ENCODE results near the gene GMDS.

GMDS gene

GRCh38 chr6:2166717-2167116 lies 78.7 kb downstream of the GMDS start:
- FAIRE-seq (no peak), DNase-seq (ENCODE audit: insufficient read length) (no peak)
- TF ChIP-seq POLR2A (IDR thresholded peaks at IDR 0.05; ENCODE audit: low read depth, low read length): no peak
- no peak for TF ChIP-seq TAF1 (IDR thresholded peaks at IDR 0.05; ENCODE audit: borderline replicate concordance, low read depth, low read length)
- TF ChIP-seq POLR2AphosphoS5 (IDR thresholded peaks at IDR 0.05; ENCODE audit: low read depth, low read length): no peak

DNA sequence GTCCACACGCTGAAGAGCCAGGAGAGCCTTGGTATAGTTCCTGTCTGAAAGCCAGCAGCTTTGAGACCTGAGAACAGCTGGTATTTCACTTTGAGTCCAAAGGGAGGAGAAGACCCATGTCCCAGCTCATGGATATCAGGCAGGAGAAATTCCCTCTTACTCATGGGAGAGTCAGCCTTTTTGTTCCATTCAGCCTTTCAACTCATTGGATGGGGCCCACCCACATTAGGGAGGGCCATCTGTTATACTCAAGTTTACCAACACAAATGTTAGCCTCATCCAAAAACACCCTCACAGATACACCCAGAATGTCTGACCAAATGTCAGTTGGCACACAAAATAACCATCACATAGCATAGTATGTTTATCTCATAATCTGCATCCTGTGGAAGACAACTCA lies 80.1 kb downstream of the GMDS start:
- no peak for TF ChIP-seq TAF1 (IDR thresholded peaks at IDR 0.05; ENCODE audit: borderline replicate concordance, low read depth, low read length)
- no peak for TF ChIP-seq POLR2AphosphoS5 (IDR thresholded peaks at IDR 0.05; ENCODE audit: low read depth, low read length)
- TF ChIP-seq POLR2A (IDR thresholded peaks at IDR 0.05; ENCODE audit: low read depth, low read length): no peak
- DNase-seq (ENCODE audit: insufficient read length) (no peak), FAIRE-seq (no peak)

DNA sequence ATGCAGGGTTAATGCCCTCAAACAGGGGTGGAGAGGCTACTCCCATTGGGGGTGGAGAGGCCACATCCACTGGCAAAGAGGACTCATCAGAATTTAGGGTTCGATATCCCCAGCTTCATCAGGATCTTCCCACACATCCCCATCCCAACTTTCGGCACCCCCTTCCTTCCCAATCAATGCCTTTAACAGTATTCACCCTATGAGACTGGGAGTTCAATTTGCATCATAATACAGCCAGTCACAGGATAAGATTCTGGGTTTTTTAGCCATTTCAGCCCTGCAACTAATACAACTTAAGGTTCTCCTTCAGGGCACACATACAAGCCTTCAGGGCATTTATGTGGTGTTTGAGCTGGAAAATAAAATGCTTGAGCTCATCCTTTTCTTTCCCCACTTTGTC lies 80.9 kb downstream of the GMDS start:
- no peak for FAIRE-seq
- TF ChIP-seq TAF1 (IDR thresholded peaks at IDR 0.05; ENCODE audit: borderline replicate concordance, low read depth, low read length) (no peak), POLR2AphosphoS5 (IDR thresholded peaks at IDR 0.05; ENCODE audit: low read depth, low read length) (no peak), POLR2A (IDR thresholded peaks at IDR 0.05; ENCODE audit: low read depth, low read length) (no peak)
- no peak for DNase-seq (ENCODE audit: insufficient read length)

DNA sequence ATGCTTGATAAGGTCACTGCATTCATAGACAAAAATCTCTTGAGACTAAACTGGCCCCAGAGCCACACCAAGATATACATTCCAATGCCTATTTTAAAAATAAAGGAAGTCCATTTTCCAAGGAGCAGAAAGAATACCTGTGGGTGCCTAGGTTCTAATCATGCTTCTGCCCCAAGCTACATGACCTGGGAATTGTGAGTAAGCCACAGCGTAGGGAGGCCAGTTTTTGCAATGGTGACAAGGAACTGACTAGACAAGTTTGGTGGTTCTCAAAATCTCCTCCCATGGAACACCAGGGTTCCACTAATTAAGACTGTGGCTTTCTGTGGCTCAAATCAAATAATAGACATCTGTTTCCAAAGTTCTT lies 83.3 kb downstream of the GMDS start:
- FAIRE-seq (no peak), DNase-seq (ENCODE audit: insufficient read length) (no peak)
- TF ChIP-seq POLR2AphosphoS5 (IDR thresholded peaks at IDR 0.05; ENCODE audit: low read depth, low read length) (no peak), POLR2A (IDR thresholded peaks at IDR 0.05; ENCODE audit: low read depth, low read length) (no peak), TAF1 (IDR thresholded peaks at IDR 0.05; ENCODE audit: borderline replicate concordance, low read depth, low read length) (no peak)

GRCh38 chr6:2158596-2159271 lies 86.7 kb downstream of the GMDS start:
- no peak for FAIRE-seq
- TF ChIP-seq TAF1 (IDR thresholded peaks at IDR 0.05; ENCODE audit: borderline replicate concordance, low read depth, low read length): no peak
- no peak for TF ChIP-seq POLR2AphosphoS5 (IDR thresholded peaks at IDR 0.05; ENCODE audit: low read depth, low read length)
- TF ChIP-seq POLR2A (IDR thresholded peaks at IDR 0.05; ENCODE audit: low read depth, low read length): no peak
- no peak for DNase-seq (ENCODE audit: insufficient read length)

GRCh38 chr6:2157441-2158127 lies 87.8 kb downstream of the GMDS start:
- DNase-seq (ENCODE audit: insufficient read length) (no peak), FAIRE-seq (peak; percentile 67)
- TF ChIP-seq POLR2A (IDR thresholded peaks at IDR 0.05; ENCODE audit: low read depth, low read length) (no peak), TAF1 (IDR thresholded peaks at IDR 0.05; ENCODE audit: borderline replicate concordance, low read depth, low read length) (no peak), POLR2AphosphoS5 (IDR thresholded peaks at IDR 0.05; ENCODE audit: low read depth, low read length) (no peak)

- TF ChIP-seq POLR2A (IDR thresholded peaks at IDR 0.05; ENCODE audit: low read depth, low read length) (no peak), POLR2AphosphoS5 (IDR thresholded peaks at IDR 0.05; ENCODE audit: low read depth, low read length) (no peak), TAF1 (IDR thresholded peaks at IDR 0.05; ENCODE audit: borderline replicate concordance, low read depth, low read length) (no peak)
- FAIRE-seq (no peak), DNase-seq (ENCODE audit: insufficient read length) (no peak)
Measured at GRCh38 chr6:2155206-2155605, 90.2 kb downstream of the GMDS start.

DNA sequence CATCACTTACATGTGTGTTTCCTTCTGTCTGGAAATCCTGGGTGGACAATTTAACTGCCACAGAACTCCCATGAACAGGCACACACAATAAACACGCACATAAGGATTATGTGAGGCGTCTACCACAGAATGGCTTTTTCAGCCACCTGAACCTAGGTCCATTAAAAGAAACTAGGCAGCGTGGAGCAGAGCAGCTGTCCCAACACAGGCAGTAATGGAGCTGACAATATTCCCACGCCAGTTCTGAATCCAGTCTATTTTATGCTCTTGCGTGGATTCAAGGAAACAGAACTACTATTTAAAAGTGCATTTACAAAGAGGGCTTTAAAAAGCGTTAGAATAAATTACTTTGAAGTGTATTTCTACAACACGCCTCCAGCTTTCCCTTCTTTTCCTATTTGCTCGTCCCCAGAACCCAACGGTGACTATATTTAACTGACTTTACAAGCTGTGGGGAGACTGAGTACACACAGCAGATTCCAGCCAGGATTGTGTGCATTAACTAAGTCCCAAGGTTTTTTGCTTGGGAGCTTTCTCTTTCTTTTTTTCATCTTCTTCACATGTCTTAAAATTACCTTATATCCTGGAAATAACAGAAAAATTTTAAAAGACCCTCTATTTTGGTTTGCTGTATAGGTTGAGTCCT lies 95.9 kb downstream of the GMDS start:
- no peak for FAIRE-seq
- DNase-seq (ENCODE audit: insufficient read length): no peak
- TF ChIP-seq POLR2A (IDR thresholded peaks at IDR 0.05; ENCODE audit: low read depth, low read length) (no peak), TAF1 (IDR thresholded peaks at IDR 0.05; ENCODE audit: borderline replicate concordance, low read depth, low read length) (no peak), POLR2AphosphoS5 (IDR thresholded peaks at IDR 0.05; ENCODE audit: low read depth, low read length) (no peak)

- no peak for FAIRE-seq
- DNase-seq (ENCODE audit: insufficient read length): no peak
- TF ChIP-seq POLR2A (IDR thresholded peaks at IDR 0.05; ENCODE audit: low read depth, low read length) (no peak), TAF1 (IDR thresholded peaks at IDR 0.05; ENCODE audit: borderline replicate concordance, low read depth, low read length) (no peak)
Measured at GRCh38 chr6:2148748-2149147, 96.7 kb downstream of the GMDS start.

DNA sequence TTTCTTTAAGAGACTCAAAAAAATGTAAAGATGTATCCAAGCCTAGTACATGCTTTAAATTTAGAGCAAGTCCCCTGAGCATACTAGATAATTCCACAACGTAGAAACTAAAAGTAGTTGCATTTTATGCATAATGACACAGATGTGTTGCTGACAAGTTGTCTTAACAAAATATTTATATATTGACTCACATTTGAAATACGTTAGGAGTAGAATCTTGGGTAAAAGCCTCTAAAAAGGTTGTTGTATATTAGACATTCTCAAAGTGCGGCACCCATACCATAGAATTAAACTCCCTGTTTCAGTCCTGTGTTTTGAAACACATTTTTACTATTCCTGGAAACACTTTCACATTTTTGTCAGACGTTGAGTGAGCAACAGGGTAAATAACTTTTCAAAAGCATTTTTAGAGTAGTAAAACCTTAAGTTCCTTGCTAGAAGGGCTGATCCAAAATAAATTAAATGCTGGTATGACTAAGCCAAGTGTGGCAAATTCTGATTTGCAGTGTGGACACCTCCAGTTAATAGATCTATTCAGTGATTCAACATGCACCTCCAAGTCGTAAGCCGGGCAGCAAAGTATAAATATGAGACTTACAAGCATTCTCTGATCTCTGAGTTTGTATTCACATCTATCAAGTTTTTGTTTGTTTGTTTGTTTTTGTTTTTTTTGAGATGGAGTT lies 97.5 kb downstream of the GMDS start:
- no peak for TF ChIP-seq POLR2AphosphoS5 (IDR thresholded peaks at IDR 0.05; ENCODE audit: low read depth, low read length)
- TF ChIP-seq POLR2A (IDR thresholded peaks at IDR 0.05; ENCODE audit: low read depth, low read length): no peak
- no peak for TF ChIP-seq TAF1 (IDR thresholded peaks at IDR 0.05; ENCODE audit: borderline replicate concordance, low read depth, low read length)
- DNase-seq (ENCODE audit: insufficient read length): no peak
- no peak for FAIRE-seq

GRCh38 chr6:2147261-2147660 lies 98.1 kb downstream of the GMDS start:
- DNase-seq (ENCODE audit: insufficient read length) (no peak), FAIRE-seq (no peak)
- TF ChIP-seq POLR2A (IDR thresholded peaks at IDR 0.05; ENCODE audit: low read depth, low read length) (no peak), POLR2AphosphoS5 (IDR thresholded peaks at IDR 0.05; ENCODE audit: low read depth, low read length) (no peak), TAF1 (IDR thresholded peaks at IDR 0.05; ENCODE audit: borderline replicate concordance, low read depth, low read length) (no peak)

All from GM12892 (cell line).